Left renal cortex interstitium (tissue), 4 donors: ENCODE results near the gene TM4SF1. TPM values are rescaled to one million over a fixed set of nuclear protein-coding genes. Genes with fewer than 3 reads are reported as not detected.

ENCODE experiments used
- DNase-seq, 4 donors: peaks; one replicate each; pipeline ENCODE4 v3.0.0-alpha.2; 2013; ENCODE audit warnings: low read depth in 4 of 4, low spot score in 2 of 4, missing footprints in 1 of 4
- polyA plus RNA-seq, 4 donors: library from polyadenylated mRNA; unstranded; fragments of 120-200 nt; gene quantifications; one replicate each; pipeline ENCODE4 v1.2.1, GENCODE V29; 2013; ENCODE audit not compliant: insufficient read length in 4 of 4

Gene TM4SF1, protein sequence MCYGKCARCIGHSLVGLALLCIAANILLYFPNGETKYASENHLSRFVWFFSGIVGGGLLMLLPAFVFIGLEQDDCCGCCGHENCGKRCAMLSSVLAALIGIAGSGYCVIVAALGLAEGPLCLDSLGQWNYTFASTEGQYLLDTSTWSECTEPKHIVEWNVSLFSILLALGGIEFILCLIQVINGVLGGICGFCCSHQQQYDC
- 10 to 100 TPM; 51.6 to 76.7 (median 58.4) TPM for polyA plus RNA-seq

DNA sequence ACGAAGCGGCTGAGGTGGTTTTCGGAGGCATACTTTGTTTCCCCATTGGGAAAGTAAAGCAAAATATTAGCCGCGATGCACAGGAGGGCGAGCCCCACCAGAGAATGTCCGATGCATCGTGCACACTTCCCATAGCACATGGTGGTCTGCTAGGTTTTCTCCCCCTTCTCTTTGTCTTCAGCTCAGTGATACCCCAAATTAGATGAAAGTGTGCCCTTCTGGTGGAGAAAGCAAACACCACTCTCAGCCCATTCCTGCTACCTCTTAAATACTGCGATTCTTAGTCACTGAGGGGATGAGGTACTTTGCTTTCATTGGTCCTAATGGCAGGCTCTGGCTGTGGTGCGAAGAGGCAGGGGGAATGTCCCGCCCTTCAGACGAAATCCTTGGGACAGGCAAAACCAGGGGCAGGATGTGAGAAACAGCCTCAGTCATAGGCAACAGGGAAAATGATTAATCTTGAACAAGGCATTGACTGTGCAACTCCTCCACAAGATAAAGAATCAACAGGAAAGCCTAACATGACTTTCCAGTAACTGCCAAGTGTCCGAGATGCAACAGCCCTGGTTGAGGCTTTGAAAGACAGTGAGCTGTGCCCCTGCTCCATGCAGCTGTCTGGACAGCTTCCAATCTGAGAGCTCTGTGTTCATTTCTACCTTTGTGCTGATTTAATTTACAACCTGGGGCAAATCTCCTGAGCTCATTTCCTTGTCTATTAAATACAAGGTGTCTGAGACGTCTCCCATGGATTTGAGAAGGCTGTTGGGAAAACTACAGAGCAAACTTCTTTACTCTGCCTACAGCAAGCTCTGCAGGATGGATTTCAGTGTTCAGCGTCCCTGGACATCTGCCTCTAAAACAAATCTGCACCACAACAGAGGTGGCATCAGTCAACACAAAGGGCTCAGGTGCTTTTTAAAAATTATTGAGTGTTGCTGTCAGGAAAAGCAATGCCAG is at the start of gene TM4SF1:
TSS of gene TM4SF1 (minus strand) at position 242 of the 957 bp plus-strand sequence. CDS start at position 140, 102 bp downstream.
- DNase-seq: peak in 1 of 4 donors; percentile 38

DNA sequence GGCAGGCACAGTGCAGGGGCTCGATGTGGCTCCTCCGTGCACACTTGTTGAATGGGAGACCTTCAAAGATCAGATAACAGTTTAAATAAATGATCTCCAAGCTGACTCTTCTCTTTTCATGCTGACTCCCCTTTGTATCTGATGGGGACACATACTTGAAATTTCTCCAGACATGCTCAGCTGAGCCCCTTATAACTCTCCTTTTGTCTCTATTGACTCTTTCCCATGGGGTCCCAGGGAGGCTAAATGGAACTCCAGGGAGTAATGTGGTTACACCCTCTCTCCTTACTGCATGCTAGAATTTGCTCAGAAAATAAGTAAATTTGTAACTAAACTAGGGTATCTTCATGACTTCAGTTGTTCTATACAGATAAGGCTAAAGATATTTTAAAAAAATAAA is 48.9 kb upstream of the TM4SF1 start:
- no peak for DNase-seq

DNA sequence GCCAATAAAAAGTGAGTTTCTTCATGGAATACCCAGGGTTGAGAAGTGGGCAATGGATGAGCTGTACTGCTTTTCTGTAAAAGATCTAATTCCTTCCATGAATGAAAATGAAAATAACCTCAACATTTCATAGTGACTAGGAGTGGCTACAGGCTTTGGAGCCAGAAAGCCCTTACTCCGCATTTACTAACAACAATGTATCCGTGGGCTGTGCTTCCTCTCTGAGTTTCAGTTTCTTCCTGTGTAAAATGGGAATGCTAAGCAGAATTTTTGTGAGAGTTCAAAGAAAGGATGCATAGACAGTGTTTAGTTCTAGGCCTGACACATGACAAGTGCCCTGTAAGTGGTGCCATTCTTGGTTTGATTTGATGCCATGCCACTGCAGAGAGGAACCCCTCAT is 47.5 kb upstream of the TM4SF1 start:
- DNase-seq: no peak

DNA sequence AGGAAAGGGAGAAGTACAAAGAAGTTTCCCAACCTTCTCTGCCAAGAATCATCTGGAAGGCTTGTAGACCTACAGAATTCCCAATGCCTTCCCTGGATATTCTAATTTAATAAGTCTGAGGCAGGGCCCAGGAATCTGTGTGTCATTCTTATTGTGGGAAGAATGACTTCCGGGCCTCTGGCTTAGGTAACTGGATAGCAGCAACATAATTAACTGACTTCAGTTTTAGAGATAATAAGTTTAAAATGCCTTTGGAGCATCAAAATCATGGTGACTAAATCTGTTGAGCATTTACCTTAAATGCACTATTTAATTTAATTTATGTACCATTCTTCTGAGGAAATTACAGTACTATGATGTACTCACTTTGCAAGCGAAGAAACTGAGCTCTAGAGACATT is 44.3 kb upstream of the TM4SF1 start:
- DNase-seq: no peak

DNA sequence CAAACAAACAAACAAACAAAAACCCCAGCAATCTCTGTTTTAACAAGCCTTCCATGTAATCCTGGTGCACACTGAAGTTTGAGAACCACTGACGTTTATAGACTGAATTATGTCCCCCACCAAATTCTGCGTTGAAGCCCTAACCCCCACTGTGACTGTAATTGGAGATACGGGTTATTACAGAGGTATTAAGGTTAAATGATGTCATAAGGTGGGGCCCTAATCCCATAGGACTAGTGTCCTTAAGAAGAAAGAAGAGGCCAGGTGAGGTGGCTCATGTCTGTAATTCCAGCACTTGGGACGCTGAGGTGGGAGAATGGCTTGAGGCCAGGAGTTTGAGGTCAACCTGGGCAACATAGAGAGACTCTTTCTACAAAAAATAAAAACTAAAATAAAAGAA is 42.4 kb upstream of the TM4SF1 start:
- no peak for DNase-seq

DNA sequence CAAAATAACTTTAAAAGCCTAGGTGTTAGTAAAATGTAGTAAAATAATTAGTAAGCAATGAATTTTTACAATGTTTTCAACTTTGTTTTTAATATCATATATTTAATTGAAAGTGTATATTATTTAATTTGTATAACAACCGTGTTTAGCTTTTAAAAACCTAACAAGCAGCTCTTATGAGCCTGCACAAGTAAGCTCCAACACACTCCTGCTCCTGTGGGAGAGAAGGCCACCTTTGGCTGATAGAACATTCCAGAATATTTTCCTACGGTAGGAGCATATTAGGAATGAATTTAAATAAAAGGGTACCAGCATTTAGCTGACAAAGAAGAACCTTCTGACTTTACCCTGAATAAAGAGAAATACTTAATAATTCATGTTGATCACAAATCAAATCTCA is 40.3 kb upstream of the TM4SF1 start:
- no peak for DNase-seq

DNA sequence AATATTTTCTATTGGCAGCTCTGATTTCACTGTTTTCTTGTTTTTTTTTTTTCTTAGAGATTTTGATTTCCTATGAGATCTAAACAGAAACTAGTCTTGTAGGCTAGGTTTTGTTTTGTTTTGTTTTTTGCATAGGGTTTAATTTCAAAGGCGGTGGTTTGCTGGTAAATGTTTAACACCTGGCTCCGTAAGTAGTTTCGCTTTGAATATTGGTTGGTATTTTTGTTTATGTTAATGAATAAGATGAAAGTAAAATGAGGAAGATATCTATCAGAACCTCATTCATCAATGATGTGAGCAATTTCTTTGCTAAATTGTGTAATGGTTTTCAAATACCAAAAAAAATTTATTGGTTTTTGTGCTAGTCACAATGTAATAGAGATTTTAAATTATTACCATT is 39.7 kb upstream of the TM4SF1 start:
- DNase-seq: no peak

DNA sequence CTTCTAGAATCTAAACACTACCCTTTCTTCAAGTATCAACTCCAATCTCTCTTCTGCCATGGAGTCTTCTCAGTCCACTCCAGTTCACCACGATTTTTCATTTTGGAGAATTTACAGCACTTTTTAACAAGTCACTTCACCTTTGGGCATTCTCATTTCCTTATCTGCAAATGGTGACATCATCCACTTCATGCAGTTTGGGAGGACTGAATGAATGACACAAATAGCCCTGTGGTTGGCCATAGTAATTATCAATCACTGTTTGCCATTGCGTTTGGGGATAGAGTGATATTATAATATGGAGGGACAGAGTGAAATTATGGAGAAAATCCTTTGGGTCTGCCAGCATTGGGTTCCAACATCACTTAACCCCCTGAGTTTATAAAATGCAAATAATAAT is 38.0 kb upstream of the TM4SF1 start:
- DNase-seq: no peak

DNA sequence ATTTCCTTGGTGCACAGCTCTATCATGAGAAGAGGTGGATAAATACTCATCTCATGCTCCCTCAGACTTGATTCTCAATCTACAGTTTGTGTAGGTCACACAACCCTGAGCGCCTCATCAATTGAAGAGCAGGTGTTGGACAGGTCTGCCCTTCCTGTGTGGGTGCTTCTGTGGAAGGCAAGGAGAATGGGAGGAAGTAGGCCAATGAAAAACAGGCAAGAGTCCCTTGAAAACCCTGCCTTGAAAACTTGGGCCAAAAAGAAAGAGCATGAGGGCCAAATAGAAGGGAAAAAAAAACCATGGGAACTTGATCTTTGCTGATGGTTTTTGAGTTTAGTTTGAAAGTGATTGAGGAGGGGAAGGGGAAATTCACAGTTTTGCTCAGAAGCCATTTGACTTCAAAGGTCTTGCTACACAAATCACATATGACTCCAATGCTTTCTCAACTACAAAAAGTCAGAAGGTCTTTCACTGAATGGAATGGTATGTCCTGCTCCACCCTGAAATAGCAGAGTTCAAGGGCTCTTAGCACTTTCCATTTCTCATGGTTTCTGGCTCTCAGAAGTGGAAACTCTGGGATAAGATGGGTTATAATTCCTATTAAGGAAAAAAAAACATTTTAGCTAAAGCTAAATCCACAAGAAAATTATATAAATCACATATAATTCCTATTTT is 37.2 kb upstream of the TM4SF1 start:
- peak in 1 of 4 donors; percentile 17 for DNase-seq

DNA sequence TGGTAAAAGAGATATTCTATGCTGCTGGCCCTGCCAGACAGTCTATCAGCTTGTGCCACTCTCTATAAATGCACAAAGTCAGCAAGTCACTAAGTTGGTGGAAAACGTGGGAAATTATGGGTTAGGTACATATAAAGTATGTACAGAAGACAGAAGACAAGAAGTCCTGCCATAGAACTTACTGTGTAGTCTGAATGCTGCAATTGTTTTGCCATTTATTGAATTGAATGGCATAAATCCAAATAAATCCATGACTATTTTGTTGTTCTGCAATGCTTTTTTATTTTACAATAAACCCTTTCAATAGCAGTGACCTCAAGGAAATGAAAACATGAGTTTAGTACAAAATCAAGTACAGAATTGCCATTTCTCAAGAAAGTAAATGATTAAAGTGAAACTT is 34.1 kb upstream of the TM4SF1 start:
- DNase-seq: no peak

DNA sequence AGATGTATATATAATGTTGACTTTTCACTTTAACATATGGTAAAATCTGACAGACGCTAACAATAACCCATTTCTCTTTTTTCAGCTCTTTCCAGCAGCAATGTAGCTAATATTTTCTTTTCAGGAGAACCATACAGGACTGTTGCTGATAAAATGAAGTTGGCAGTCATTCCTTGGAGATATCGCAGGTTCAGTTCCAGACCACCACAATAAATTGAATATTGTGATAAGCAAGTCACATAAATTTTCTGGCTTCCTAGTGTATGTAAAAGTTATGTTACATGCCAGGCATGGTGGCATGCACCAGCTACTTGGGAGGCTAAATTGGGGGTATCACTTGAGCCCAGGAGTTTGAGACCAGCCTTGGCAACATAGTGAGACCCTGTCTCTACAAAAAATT is 31.9 kb upstream of the TM4SF1 start:
- no peak for DNase-seq

DNA sequence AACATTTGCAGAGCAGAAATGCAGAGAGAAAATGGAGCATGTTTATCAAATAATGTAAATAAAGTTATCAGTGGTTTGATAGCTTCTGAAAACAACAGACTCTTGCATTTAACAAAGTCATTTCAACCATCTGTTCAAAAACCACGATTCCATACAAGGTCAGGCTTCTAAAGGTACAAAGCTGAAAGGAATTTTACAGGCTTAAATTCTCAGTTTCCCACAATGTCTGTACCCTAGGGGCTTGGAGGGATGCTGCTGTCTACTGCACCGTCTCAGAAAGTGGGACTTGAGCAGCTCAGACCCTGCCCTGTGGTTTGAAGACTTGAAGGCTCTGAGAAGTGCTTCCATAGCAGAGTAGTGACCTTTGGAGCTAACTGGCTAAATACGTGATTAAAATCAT is 30.4 kb upstream of the TM4SF1 start:
- no peak for DNase-seq

DNA sequence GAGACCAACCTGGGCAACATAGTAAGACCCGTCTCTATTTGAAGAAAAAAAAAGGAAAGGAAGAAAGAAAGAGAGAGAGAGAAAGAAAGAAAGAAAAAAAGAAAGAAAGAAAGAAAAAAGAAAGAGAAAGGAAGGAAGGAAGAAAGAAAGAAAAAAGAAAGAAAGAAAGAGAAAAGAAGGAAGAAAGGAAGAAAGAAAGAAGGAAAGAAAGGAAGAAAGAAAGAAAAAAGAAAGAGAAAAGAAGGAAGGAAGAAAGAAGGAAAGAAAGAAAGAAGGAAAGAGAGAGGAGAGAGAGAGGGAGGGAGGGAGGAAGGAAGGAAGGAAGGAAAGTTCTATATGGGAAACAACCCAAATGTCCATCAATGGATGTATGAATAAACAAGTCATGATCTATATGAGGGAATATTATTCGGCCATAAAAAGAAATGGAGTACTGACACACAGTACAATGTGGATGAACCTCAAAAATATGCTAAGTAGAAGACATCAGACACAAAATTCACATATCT is 28.8 kb upstream of the TM4SF1 start:
- no peak for DNase-seq

DNA sequence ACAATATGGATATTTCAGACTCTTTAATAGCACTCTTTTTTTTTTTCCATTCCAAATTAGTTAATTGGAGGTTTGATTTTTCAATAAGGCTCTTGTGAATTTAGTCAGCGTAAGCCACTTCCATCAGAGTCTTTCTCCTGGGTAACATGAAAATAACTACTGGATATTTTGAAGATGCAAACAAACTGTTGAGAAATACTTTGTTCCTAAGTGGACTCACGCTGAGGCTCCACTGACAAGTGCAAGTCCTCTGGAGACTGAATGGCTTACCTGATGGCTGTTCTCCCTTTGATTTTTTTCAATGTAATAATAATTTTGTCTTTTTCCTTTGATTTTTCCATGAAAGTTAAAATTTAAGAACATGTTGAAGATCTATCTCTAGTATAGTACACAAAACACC is 26.0 kb upstream of the TM4SF1 start:
- no peak for DNase-seq

DNA sequence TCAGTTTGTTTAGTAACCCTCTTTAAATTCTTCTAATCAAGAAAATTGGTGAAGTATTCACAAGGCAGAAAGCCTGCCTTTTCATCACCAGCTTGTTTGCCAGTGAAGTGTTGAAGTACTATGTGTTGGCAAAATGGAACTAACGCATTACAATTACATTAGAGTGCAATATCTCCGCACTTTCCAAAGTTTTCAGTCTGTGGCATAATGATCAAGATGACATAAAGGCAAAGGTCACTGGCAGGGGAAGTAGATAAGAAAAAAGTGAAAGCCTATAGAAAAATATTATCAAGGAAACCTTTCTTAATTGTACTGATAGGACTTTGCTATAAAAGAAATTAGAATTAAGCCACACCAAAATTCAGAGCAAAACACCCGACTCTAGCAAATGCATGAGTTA is 25.0 kb upstream of the TM4SF1 start:
- no peak for DNase-seq

DNA sequence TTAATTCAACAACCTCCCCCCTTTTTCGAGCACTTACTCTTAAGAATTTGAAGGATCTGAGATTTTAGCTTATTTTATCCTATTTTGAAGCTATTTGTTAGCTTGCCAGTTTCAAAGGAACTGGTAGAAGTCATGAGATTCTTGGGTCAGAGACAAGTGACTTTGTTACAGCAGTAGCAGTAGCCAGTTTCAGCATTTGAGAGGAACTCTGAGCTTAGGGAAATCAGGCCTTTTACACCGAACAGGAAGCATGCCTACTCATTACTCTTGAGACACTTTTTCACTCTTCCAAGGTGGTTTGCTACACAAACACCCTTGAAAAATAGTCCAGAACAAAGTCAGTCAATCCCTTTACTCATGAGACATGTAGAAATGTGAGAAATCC is 24.5 kb upstream of the TM4SF1 start:
- no peak for DNase-seq

DNA sequence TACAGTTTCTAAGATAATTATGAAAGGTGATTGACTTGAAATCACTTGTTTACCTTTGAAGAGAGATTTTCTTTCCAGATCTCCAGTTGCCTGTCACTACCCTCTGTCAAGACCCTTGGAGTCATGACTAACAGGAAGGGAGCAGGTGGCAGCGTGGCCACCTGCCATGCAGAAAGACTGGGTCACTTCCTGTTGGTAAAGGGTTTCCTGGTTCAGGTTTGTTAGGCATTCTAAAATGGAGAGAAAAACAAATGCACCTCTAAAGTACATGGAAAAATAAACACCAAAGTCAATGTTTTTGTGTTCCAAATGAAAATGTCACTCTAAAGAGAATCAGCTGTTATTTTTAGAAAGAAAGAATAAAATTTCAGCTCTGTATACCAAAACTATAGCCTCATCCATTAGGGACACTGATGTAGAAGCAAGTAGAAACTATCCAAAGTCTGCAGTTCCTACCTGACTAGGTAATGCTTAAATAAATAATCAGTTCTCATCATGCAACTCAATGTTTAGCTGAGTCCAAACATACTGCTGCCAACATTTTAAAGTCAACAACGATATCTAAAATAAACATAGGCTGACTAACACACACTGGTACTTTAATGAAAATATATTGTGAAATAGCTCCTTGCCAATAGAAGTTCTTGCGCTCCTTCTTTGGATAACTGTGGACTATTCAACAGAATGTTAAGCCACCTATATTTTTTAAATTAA is 23.9 kb upstream of the TM4SF1 start:
- DNase-seq: no peak

DNA sequence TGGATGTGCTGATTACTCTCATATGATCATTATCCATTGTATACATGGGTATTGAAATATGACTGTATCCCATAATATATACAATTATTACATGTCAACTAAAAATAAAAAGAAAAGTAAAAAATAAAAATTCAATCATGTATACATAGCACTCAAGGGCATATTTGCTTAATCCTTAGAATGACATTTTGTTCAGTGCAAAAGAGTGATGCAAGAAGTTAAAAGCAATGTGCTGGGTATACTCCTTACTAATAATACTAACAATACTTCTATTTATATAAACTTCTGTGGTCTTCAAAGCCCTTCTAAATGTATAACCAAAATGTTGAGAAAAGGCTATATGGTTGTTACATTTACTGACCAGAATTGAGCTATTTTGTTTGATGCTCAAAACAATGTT is 23.2 kb upstream of the TM4SF1 start:
- DNase-seq: no peak

DNA sequence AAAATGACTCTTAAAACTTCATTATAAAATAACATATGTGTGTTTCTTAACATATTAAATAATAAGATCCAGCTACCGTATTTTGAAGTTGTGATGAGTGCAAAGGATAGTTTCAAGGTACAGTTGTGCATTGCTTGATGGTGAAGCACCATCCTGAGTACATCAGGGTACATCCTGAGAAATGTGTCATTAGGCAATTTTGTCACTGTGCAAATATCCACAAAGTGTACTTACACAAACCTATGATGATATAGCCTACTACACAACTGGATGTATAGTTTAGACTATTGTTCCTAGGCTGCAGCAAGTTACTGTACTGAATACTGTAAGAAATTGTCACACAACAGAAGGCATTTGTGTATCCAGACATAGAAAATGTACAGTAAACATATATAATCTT is 20.8 kb upstream of the TM4SF1 start:
- DNase-seq: no peak

DNA sequence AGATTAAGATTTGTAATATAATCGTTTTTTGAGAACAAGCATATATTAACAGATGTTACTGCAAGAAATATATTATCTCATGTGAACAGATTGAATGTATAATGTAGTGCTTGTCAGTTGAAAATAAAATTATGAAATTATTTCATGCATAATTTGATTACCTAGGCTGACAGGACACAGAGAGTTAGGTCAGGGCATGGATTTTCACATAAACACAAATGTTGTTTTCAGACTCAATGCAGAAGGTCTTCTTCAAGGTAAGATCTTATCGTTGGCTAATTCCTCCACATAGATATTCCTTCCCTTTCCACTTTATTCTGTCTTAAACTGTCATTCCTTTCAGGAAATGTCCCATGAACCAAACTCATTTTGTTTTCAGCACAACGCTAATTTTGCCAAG is 20.1 kb upstream of the TM4SF1 start:
- no peak for DNase-seq

DNA sequence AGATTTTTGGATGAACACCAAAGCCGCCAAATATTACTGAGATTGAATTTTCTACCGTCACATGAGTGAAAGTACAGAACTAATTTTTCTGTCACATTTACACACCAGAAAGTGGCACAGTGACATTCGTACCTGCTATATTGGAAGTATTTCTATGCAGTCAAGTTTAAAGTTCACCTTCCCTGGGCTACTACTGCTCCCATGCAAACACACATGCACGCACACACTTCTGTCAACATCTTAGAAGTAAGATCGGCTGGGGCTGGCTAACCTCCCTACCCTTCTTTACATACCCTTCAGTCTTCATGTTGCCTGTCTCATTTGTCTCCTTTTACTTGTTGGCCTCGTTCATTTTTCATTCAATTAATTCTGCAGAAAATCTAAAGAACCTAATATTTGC is 19.0 kb upstream of the TM4SF1 start:
- DNase-seq: no peak
